ENCODE data around the gene TRPM2.

TRPM2 gene

DNA sequence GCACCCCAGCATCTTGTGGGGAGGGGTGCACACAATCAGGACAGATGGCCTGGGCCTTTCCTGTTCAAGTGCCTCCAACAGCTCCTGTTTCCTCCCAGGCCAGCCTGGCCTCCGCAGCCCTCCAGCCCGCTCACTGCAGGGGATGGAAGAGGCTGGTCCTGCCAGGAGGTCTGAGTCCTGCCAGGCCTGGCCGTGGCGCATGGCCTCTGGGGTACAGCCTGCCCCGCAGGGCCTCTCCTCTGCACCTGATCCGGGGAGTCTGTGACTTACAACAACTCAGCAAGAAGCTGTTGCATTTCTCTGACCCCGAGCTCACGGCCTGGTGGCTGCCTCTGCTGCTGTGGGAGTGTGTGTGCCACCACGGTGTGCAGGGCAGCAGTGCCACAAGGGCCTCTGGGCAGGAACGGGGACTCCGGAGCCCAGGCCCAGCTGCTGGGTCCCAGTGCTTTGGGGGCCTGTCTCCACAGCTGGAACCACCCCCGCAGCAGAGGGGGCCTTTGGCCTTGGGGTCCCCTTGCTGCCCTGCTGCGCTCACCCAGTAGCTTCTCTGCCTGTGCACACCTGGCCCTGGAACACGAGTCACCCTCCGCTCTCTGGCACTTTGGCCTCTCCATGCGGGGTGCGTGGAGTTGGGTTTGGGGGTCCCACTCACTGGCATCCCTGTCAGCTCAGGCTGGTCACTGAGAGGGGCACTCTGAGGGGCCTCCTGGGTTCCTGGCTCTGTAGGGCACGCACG is 84.4 kb downstream of the TRPM2 start:
- no peak overlapping the region for H3K4me3 ChIP-seq (ENCODE audit: low read length)
- TF ChIP-seq ZNF274 (IDR thresholded peaks at IDR 0.05; ENCODE audit: low read depth, low read length): no peak

DNA sequence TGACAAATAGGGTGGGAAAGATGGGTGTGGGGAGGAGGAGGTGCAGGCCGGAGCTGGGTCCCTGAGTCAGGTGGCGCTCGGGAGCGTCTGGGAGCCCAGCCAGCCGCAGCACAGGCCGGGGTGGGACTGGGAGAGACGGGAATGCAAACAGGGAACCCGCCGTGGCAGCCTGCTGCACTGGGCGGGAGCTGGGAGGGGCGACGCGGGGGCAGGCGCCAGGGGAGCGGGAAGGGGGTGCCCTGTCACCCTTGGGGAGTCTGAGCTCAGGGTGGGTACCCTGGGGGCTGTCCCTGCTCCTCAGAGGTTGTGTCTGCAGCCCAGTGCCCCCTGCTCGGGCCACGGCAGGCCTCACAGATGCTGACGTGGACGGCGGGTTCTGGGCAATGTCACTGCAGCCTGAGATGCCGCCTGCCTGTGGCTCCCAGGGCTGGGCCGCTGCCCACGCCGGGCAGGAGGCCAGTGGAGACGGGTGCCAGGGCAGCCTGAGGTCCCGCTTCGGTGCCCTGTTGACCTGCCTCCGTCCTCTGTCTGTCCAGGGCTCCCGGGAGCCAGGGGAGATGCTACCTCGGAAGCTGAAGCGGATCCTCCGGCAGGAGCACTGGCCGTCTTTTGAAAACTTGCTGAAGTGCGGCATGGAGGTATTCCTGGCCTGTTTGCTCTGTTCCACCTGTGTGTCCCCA is 85.2 kb downstream of the TRPM2 start:
- no peak overlapping the region for H3K4me3 ChIP-seq (ENCODE audit: low read length)
- no peak for TF ChIP-seq ZNF274 (IDR thresholded peaks at IDR 0.05; ENCODE audit: low read depth, low read length)

GRCh38 chr21:44439211-44439600 is 85.8 kb downstream of the TRPM2 start:
- no peak for TF ChIP-seq ZNF274 (IDR thresholded peaks at IDR 0.05; ENCODE audit: low read depth, low read length)
- no peak overlapping the region for H3K4me3 ChIP-seq (ENCODE audit: low read length)

DNA sequence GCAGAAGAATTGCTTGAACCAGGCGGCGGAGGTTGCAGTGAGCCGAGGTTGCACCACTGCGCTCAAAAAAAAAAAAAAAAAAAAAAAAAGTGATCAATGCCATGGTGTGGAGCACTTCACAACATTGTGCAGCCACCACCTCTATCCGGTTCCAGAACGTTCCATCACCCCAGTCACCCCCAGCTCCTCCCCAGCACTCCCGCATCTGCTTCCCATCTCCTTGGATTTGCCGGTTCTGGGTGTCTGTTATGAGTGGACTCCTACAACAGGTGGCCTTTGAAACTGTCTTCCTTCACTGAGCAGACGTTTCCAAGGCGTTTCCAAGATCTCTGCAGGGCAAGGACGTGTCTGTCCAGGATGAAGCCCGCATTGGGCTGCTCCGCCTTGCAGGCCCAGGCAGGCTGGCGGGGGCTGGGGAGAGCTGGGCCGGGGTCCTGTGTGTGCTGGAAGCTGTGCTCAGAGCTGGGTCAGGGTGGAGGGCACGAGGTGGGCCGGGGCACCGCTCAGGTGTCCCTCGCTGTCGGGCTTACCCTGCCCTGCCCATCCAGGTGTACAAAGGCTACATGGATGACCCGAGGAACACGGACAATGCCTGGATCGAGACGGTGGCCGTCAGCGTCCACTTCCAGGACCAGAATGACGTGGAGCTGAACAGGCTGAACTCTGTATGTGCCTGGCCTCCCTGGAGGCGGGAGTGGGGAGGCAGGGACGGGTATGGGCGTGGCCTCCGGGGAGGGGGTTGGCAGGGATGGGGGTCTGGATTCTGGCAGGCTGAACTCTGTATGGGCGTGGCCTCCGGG is 87.0 kb downstream of the TRPM2 start:
- TF ChIP-seq ZNF274 (IDR thresholded peaks at IDR 0.05; ENCODE audit: low read depth, low read length): no peak
- no peak overlapping the region for H3K4me3 ChIP-seq (ENCODE audit: low read length)

DNA sequence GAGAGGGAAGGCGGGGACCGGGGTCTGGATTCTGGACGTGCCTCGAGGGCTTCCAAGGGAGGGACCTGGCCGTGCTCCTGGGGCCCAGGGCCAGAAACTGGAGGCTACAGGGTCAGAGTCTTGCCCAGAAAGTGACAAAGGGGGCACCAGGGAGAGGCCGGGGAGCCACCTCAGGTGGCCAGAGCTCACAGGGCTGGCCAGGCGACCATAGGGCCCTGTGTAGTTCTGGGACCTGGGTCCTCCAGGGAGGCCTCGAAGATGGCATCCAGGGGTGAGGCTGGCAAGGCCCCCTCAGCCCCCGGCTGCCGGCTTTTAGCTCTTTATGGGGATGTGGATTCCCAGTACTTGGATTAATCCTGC is 87.6 kb downstream of the TRPM2 start:
- no peak overlapping the region for H3K4me3 ChIP-seq (ENCODE audit: low read length)
- TF ChIP-seq ZNF274 (IDR thresholded peaks at IDR 0.05; ENCODE audit: low read depth, low read length): no peak

GRCh38 chr21:44441581-44442265 is 88.3 kb downstream of the TRPM2 start:
- H3K4me3 ChIP-seq (ENCODE audit: low read length): no peak overlapping the region
- no peak for TF ChIP-seq ZNF274 (IDR thresholded peaks at IDR 0.05; ENCODE audit: low read depth, low read length)

- no peak overlapping the region for H3K4me3 ChIP-seq (ENCODE audit: low read length)
- no peak for TF ChIP-seq ZNF274 (IDR thresholded peaks at IDR 0.05; ENCODE audit: low read depth, low read length)
Measured at GRCh38 chr21:44442266-44443125, 89.1 kb downstream of the TRPM2 start.

GRCh38 chr21:44443291-44443890 is 90.0 kb downstream of the TRPM2 start:
- TF ChIP-seq ZNF274 (IDR thresholded peaks at IDR 0.05; ENCODE audit: low read depth, low read length): no peak
- no peak overlapping the region for H3K4me3 ChIP-seq (ENCODE audit: low read length)

GRCh38 chr21:44443891-44444285 is 90.5 kb downstream of the TRPM2 start:
- TF ChIP-seq ZNF274 (IDR thresholded peaks at IDR 0.05; ENCODE audit: low read depth, low read length): no peak
- no peak overlapping the region for H3K4me3 ChIP-seq (ENCODE audit: low read length)

DNA sequence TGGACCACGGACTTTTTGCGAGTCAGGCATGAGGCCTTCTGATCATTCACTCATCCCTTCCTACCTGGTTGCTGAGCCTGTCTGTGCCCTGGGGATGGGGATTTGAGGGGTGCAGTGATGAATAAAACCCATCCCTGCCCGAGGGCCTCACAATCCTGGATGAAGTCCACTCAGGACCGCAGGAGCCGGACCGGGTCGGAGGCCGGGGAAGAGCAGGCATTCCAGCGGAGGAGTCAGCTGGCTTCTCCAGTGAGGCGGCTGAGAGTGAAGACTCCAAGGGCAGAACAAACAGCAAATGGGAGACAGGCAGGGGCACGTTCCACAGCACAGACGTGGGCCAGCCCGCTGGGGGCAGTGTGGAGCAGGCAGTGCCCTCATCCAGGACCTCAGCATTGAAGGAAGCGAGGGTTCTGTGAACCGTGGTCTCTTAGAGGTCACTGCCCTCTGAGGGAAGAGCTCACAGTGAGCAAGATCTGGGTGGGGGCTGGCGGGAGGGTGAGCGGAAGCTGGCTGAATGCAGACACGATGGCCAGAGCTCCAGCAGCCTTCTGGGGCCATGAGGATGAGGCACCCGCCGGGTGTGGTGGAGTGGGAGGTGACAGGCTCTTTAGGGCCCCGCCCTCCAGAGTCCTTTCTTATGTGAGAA is 91.0 kb downstream of the TRPM2 start:
- no peak for TF ChIP-seq ZNF274 (IDR thresholded peaks at IDR 0.05; ENCODE audit: low read depth, low read length)
- no peak overlapping the region for H3K4me3 ChIP-seq (ENCODE audit: low read length)

DNA sequence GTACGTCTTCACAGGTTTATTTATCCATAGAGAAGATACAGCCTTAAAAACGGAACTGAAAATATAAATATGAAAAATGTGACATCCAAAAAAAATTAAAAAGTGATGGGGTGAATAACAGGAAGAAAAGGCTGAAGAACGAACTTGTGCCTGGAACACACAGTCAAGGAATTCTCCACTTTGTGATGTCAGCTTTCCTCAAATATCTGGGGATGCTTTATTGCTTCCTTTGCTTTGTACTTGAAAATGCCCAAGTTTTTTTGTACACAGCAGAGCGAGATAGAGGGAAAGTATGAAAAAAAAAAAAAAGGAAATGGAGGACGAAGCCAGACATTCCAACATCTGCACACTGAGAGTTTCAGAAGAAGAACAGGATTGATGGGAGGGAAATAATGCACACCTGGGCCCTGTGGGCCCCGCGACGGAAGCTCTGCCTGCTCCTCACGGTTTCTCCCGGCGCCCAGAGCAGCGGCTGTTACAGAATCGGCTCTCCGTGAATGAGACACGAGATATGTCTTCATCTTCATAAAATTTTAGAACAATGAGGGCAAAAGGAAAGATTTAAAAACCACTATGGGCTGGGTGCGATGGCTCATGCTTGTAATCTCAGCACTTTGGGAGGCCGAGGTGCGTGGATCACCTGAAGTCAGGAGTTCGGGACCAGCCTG is 91.9 kb downstream of the TRPM2 start:
- no peak overlapping the region for H3K4me3 ChIP-seq (ENCODE audit: low read length)
- TF ChIP-seq ZNF274 (IDR thresholded peaks at IDR 0.05; ENCODE audit: low read depth, low read length): no peak

DNA sequence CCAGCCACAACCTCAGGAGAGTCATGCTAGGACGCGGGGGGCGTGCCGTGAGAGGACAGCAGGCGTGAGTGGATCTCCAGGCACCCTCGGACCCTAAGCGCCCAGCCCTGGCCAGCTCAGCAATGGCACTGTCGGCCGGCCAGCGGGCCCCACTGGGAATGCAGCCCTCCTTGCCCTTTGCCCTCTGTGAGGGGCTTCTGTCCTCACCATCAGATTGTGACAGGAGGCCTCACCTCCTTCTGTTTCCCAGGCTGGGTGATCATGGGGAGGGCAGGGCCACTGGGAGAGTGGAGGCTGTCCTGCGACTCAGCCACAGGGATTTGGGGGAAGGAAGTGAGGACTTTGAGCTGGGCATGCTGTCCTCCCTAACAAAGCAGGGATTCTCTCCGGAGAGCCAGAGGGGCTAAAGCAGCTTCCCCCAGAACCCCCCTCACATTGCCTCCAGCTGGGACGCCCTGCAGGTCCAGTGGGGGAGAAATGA is 95.3 kb downstream of the TRPM2 start:
- H3K4me3 ChIP-seq (ENCODE audit: low read length): no peak overlapping the region
- no peak for TF ChIP-seq ZNF274 (IDR thresholded peaks at IDR 0.05; ENCODE audit: low read depth, low read length)
